ENCODE results near the gene ARHGAP30. TPM values are rescaled to one million over a fixed set of nuclear protein-coding genes. Genes with fewer than 3 reads are reported as not detected.

Gene ARHGAP30
- total and polyA plus RNA-seq, 2 of the 8 experiments (the other 6 are each of a cell fraction or from before 2014, with no cell fraction given): 0.27 to 0.39 TPM

- Histone ChIP-seq H3K23ac (ENCODE audit: insufficient read length) (no peak within 1 kb of the TSS), H3K56ac (replicated peaks; ENCODE audit: insufficient read length, low read depth, low read length) (no peak within 1 kb of the TSS), H3K79me2 (ENCODE audit: control insufficient read depth in 1 of 2, insufficient read depth in 2 of 2, low read length in 2 of 2) (no peaks in the 10 kb centered on the region), H2BK20ac (ENCODE audit: low read length) (peak within 1 kb of the TSS; percentile 73; the same call in 1 of the 2 replicates), H3K14ac (ENCODE audit: insufficient read length) (no peak within 1 kb of the TSS), H3K18ac (ENCODE audit: extremely low read depth, low read length) (peak within 1 kb of the TSS; percentile 71), H3K4ac (replicated peaks; ENCODE audit: insufficient read length, low read depth, low read length) (no peak within 1 kb of the TSS), H2AFZ (ENCODE audit: low read length) (peak within 1 kb of the TSS; percentile 99), H3K79me1 (ENCODE audit: low read depth, low read length) (peaks cover 3% of the 10 kb centered on the region; the same call in 1 of the 2 replicates), H3K27ac (ENCODE audit: low read depth, low read length) (no peak within 1 kb of the TSS), H3K9me3 (ENCODE audit: insufficient read depth in 2 of 2, low read depth in 1 of 2, low read length in 1 of 2) (no peaks in the 10 kb centered on the region), H3K9ac (replicated peaks in 1 of 4; ENCODE audit: extremely low read depth in 1 of 4, low read depth in 3 of 4, low read length in 3 of 4) (peak within 1 kb of the TSS; percentile 29 to 69 (median 50); a peak in 6 of 7 replicates), H2BK15ac (ENCODE audit: low read length) (peak within 1 kb of the TSS; percentile 88; the same call in 1 of the 2 replicates), H4K5ac (ENCODE audit: insufficient read length, low read depth, low read length) (peak within 1 kb of the TSS; percentile 75), H3K4me2 (ENCODE audit: insufficient read depth in 1 of 2, low read depth in 2 of 2, low read length in 2 of 2) (peak within 1 kb of the TSS; percentile 48 to 99), H2BK5ac (ENCODE audit: low read depth, low read length) (peak within 1 kb of the TSS; percentile 81; the same call in 1 of the 2 replicates), H4K91ac (replicated peaks; ENCODE audit: insufficient read length, low read length) (no peak within 1 kb of the TSS), H3K27me3 (replicated peaks in 1 of 4; ENCODE audit: control insufficient read depth in 3 of 4, extremely low read depth in 1 of 4, insufficient read depth in 3 of 4, low read length in 3 of 4) (no peaks in the 10 kb centered on the region), H3K4me3 (ENCODE audit: extremely low read depth in 1 of 4, insufficient read depth in 2 of 4, low read depth in 3 of 4, low read length in 4 of 4) (peak within 1 kb of the TSS; percentile 63 to 89 (median 71)), H2BK12ac (ENCODE audit: low read depth, low read length) (no peak within 1 kb of the TSS; the same call in 1 of the 2 replicates), H2AK5ac (ENCODE audit: low read depth, low read length) (no peak within 1 kb of the TSS), H3K23me2 (ENCODE audit: low read depth, low read length) (peaks cover 13% of the 10 kb centered on the region), H3K4me1 (replicated peaks in 1 of 4; ENCODE audit: control insufficient read depth in 3 of 4, insufficient read depth in 4 of 4, low read length in 3 of 4) (peaks cover 0 to 6% (median 0%) of the 10 kb centered on the region in 4 experiments; a peak in 2 of 7 replicates), H4K8ac (ENCODE audit: extremely low read depth, insufficient read depth, low read length) (peak within 1 kb of the TSS; percentile 63; the same call in 1 of the 2 replicates), H3K36me3 (ENCODE audit: control insufficient read depth in 2 of 4, insufficient read depth in 4 of 4, low read length in 3 of 4) (peaks cover 0 to 14% (median 6%) of the 10 kb centered on the region in 4 experiments; a peak in 5 of 8 replicates), H2BK120ac (replicated peaks; ENCODE audit: low read depth, low read length) (no peak within 1 kb of the TSS), H4K20me1 (replicated peaks in 1 of 2; ENCODE audit: control insufficient read depth in 1 of 2, insufficient read depth in 2 of 2, low read length in 2 of 2) (no peaks in the 10 kb centered on the region)
- WGBS, 2 experiments (ENCODE audit: extremely low coverage in 1 of 2, insufficient coverage in 1 of 2, insufficient read length in 1 of 2, insufficient replicate concordance in 2 of 2, low coverage in 1 of 2, low lambda C conversion rate in 2 of 2, missing lambda C conversion rate in 1 of 2): 4% methylated on average over 55 of the region's 71 CpGs; no CpG with 5 or more reads in 1 of the 2 experiments
- peak in 1 of 2 experiments; percentile 87 for DNase-seq (ENCODE audit: low read depth in 1 of 2, low spot score in 2 of 2)
- ChIA-PET POLR2A (ENCODE audit: partially characterized antibody) (interaction anchor here (0.6 to 5.3 kb wide), 11 partner anchors 14 to 108 kb away, joined by 3 to 32 read pairs (median 6); partner anchors contain the start of genes ARHGAP30, DEDD, F11R and NIT1), CTCF (ENCODE audit: partially characterized antibody) (interaction anchor here (0.6 to 10.0 kb wide), 35 partner anchors 8 to 415 kb away, joined by 3 to 282 read pairs (median 4); partner anchors contain the start of genes ARHGAP30, F11R, ITLN2 and NECTIN4)
- peak; percentile 32 for FAIRE-seq
- TF ChIP-seq TAF7 (optimal IDR thresholded peaks at IDR 0.05; ENCODE audit: borderline replicate concordance, low read depth, low read length) (no peak), CHD2 (IDR thresholded peaks at IDR 0.05; ENCODE audit: low read length) (no peak), RAD21 (IDR thresholded peaks at IDR 0.05 in 1 of 2, conservative IDR thresholded peaks at IDR 0.05 in 1 of 2; ENCODE audit: low read depth in 2 of 2, low read length in 2 of 2) (peak; percentile 5 to 12; a peak in 1 of 4 replicates), ATF3 (IDR thresholded peaks at IDR 0.05; ENCODE audit: insufficient read depth, low read depth, low read length) (peak; percentile 93), MAFK (IDR thresholded peaks at IDR 0.05; ENCODE audit: low read depth, low read length) (no peak), POLR2A (IDR thresholded peaks at IDR 0.05; ENCODE audit: control extremely low read depth in 1 of 2, low read depth in 2 of 2, low read length in 2 of 2) (peak in 1 of 2 experiments; percentile 51; a peak in 1 of 3 replicates), SIRT6 (IDR thresholded peaks at IDR 0.05; ENCODE audit: low read length) (no peak), EZH2 (IDR thresholded peaks at IDR 0.05; ENCODE audit: low read depth, low read length, severe bottlenecking) (no peak), BCL11A (IDR thresholded peaks at IDR 0.05; ENCODE audit: low read depth in 2 of 2, low read length in 2 of 2) (no peak), POLR2AphosphoS5 (IDR thresholded peaks at IDR 0.05; ENCODE audit: low read depth, low read length) (no peak; the same call in 1 of the 2 replicates)
Measured at GRCh38 chr1:161098210-161099068, 28.7 kb upstream of the ARHGAP30 start, which contains the start of gene KLHDC9. KLHDC9 (plus strand) TSS chr1:161098361; CDS start chr1:161098536, 175 bp downstream.

Measured in H1 (cell line).